ENCODE measurements around the gene SEL1L3. TPM values are rescaled to one million over a fixed set of nuclear protein-coding genes. Genes with fewer than 3 reads are reported as not detected.

Gene SEL1L3
- total and polyA plus RNA-seq, 2 donors (not counting 1 experiment from before 2014, with no cell fraction given), result 13.2 to 56.3 TPM

DNA sequence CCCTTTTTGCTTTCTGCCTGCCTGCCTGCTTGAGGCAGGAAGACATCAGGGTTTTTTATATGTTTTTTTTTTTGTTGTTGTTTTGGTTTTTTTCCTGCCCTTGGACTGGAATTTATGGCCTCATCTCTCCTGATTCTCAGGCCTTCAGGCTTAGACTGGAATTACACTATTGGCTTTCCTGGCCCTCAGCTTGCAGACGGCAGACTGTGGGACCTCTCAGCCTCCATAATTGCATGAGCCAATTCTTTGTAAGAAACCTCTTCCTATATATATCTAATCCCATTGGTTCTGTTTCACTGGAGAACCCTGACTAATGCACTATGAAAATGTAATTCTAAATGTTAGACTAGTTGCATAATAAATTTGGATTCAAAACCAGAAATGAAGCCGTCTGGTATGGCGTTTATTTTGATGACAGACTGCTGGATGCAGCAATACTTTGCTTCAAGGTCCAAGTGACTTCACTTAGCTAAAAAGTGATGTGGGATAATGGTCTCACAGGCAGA is 59.0 kb downstream of the SEL1L3 start:
- TF ChIP-seq EZH2 (IDR thresholded peaks at IDR 0.05; ENCODE audit: low read length, missing control alignments), result no peak
- TF ChIP-seq, protein P1, sequence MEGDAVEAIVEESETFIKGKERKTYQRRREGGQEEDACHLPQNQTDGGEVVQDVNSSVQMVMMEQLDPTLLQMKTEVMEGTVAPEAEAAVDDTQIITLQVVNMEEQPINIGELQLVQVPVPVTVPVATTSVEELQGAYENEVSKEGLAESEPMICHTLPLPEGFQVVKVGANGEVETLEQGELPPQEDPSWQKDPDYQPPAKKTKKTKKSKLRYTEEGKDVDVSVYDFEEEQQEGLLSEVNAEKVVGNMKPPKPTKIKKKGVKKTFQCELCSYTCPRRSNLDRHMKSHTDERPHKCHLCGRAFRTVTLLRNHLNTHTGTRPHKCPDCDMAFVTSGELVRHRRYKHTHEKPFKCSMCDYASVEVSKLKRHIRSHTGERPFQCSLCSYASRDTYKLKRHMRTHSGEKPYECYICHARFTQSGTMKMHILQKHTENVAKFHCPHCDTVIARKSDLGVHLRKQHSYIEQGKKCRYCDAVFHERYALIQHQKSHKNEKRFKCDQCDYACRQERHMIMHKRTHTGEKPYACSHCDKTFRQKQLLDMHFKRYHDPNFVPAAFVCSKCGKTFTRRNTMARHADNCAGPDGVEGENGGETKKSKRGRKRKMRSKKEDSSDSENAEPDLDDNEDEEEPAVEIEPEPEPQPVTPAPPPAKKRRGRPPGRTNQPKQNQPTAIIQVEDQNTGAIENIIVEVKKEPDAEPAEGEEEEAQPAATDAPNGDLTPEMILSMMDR (conservative IDR thresholded peaks at IDR 0.05 in 1 of 2, IDR thresholded peaks at IDR 0.05 in 1 of 2; ENCODE audit: low read depth in 1 of 2, low read length in 2 of 2), result no peak
- Histone ChIP-seq H3K36me3 (ENCODE audit: control insufficient read depth, insufficient read depth, low read length) (no peaks in the 10 kb centered on the region), H3K27ac (ENCODE audit: insufficient read depth, low read length) (no peak overlapping the region), H3K79me2 (ENCODE audit: control insufficient read depth, insufficient read depth, low read length) (no peaks in the 10 kb centered on the region), H3K4me1 (ENCODE audit: control insufficient read depth, extremely low read depth, insufficient read depth, low read length) (no peaks in the 10 kb centered on the region), H2AFZ (ENCODE audit: low read length) (no peak overlapping the region), H3K9ac (ENCODE audit: insufficient read depth, low read length) (no peak overlapping the region), H3K9me3 (ENCODE audit: control insufficient read depth, insufficient read depth, low read depth, low read length) (no peaks in the 10 kb centered on the region), H3K4me3 (replicated peaks in 1 of 4; ENCODE audit: control extremely low read depth in 1 of 4, insufficient read depth in 1 of 4, low read depth in 3 of 4, low read length in 4 of 4) (no peak overlapping the region), H3K27me3 (ENCODE audit: control insufficient read depth, insufficient read depth, low read length) (no peaks in the 10 kb centered on the region), H4K20me1 (ENCODE audit: control insufficient read depth, extremely low read depth, insufficient read depth, low read length) (no peaks in the 10 kb centered on the region), H3K4me2 (ENCODE audit: extremely low read depth, insufficient read depth, low read length) (no peak overlapping the region)
- DNase-seq (ENCODE audit: low read depth in 2 of 2), result no peak

DNA sequence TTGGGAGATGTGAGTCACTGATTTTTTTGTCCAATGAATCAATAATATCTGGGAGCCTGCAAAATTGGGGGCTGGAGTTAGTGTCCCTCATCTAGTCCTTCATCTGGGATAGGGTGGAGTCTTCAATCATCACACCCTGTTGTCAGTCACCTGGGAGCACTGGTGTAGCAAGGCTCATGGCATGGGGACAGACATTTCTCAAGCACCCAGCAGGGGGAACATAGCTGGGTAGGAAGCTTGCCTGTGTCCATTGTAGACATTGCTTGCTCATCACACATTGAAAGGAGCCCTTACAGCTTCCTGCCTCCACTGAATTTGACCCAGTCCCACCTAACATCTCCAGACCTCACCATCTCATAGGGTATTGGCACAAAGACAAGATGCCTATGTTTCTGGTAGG is 61.2 kb downstream of the SEL1L3 start:
- no peak overlapping the region for H3K27ac ChIP-seq (ENCODE audit: insufficient read depth, low read length)
- H3K9me3 ChIP-seq (ENCODE audit: control insufficient read depth, insufficient read depth, low read depth, low read length), result no peaks in the 10 kb centered on the region
- no peak for DNase-seq (ENCODE audit: low read depth in 2 of 2)
- no peak overlapping the region for H3K9ac ChIP-seq (ENCODE audit: insufficient read depth, low read length)
- H3K27me3 ChIP-seq (ENCODE audit: control insufficient read depth, insufficient read depth, low read length), result no peaks in the 10 kb centered on the region
- no peak overlapping the region for H3K4me2 ChIP-seq (ENCODE audit: extremely low read depth, insufficient read depth, low read length)
- H2AFZ ChIP-seq (ENCODE audit: low read length), result no peak overlapping the region
- TF ChIP-seq EZH2 (IDR thresholded peaks at IDR 0.05; ENCODE audit: low read length, missing control alignments), result no peak
- TF ChIP-seq, protein P1 (conservative IDR thresholded peaks at IDR 0.05 in 1 of 2, IDR thresholded peaks at IDR 0.05 in 1 of 2; ENCODE audit: low read depth in 1 of 2, low read length in 2 of 2), result no peak
- no peaks in the 10 kb centered on the region for H3K79me2 ChIP-seq (ENCODE audit: control insufficient read depth, insufficient read depth, low read length)
- no peaks in the 10 kb centered on the region for H3K4me1 ChIP-seq (ENCODE audit: control insufficient read depth, extremely low read depth, insufficient read depth, low read length)
- no peak overlapping the region for H3K4me3 ChIP-seq (replicated peaks in 1 of 4; ENCODE audit: control extremely low read depth in 1 of 4, insufficient read depth in 1 of 4, low read depth in 3 of 4, low read length in 4 of 4)
- no peaks in the 10 kb centered on the region for H3K36me3 ChIP-seq (ENCODE audit: control insufficient read depth, insufficient read depth, low read length)
- H4K20me1 ChIP-seq (ENCODE audit: control insufficient read depth, extremely low read depth, insufficient read depth, low read length), result no peaks in the 10 kb centered on the region

DNA sequence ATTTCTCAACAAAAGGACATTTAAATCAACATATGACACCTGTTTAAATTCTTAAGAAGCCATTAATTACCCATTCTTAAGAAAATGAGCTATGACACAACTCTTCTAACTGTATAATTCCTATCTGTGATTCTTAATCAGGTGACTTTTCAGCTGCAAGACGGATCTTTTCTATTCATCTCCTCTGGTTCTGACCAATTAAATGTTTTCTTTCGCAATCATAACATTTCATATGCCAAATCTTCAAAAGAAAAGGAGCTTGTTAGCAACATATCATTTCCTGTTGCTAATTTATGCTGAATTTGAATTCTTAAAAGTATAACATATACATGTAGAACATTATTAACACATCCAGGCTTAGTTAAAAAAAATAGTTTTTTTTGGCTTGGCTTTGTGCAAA is 62.5 kb downstream of the SEL1L3 start:
- H3K27ac ChIP-seq (ENCODE audit: insufficient read depth, low read length), result no peak overlapping the region
- no peak for DNase-seq (ENCODE audit: low read depth in 2 of 2)
- H3K27me3 ChIP-seq (ENCODE audit: control insufficient read depth, insufficient read depth, low read length), result no peaks in the 10 kb centered on the region
- H4K20me1 ChIP-seq (ENCODE audit: control insufficient read depth, extremely low read depth, insufficient read depth, low read length), result no peaks in the 10 kb centered on the region
- H3K4me1 ChIP-seq (ENCODE audit: control insufficient read depth, extremely low read depth, insufficient read depth, low read length), result peaks cover 6% of the 10 kb centered on the region
- no peak overlapping the region for H3K4me3 ChIP-seq (replicated peaks in 1 of 4; ENCODE audit: control extremely low read depth in 1 of 4, insufficient read depth in 1 of 4, low read depth in 3 of 4, low read length in 4 of 4)
- H3K4me2 ChIP-seq (ENCODE audit: extremely low read depth, insufficient read depth, low read length), result no peak overlapping the region
- H3K36me3 ChIP-seq (ENCODE audit: control insufficient read depth, insufficient read depth, low read length), result no peaks in the 10 kb centered on the region
- H3K9me3 ChIP-seq (ENCODE audit: control insufficient read depth, insufficient read depth, low read depth, low read length), result no peaks in the 10 kb centered on the region
- no peaks in the 10 kb centered on the region for H3K79me2 ChIP-seq (ENCODE audit: control insufficient read depth, insufficient read depth, low read length)
- H3K9ac ChIP-seq (ENCODE audit: insufficient read depth, low read length), result no peak overlapping the region
- TF ChIP-seq, protein P1 (conservative IDR thresholded peaks at IDR 0.05 in 1 of 2, IDR thresholded peaks at IDR 0.05 in 1 of 2; ENCODE audit: low read depth in 1 of 2, low read length in 2 of 2), result no peak
- TF ChIP-seq EZH2 (IDR thresholded peaks at IDR 0.05; ENCODE audit: low read length, missing control alignments), result no peak
- no peak overlapping the region for H2AFZ ChIP-seq (ENCODE audit: low read length)
